GM21360 (cell line): ENCODE data around the gene NTRK2.

Experiments used
- ATAC-seq: cut with Tn5 transposase; IDR thresholded peaks from one replicate; pipeline ENCODE4 v1.9.1; 2021; ENCODE audit warnings: mild to moderate bottlenecking, moderate library complexity; ENCODE audit not compliant: unreplicated experiment

NTRK2 gene

DNA sequence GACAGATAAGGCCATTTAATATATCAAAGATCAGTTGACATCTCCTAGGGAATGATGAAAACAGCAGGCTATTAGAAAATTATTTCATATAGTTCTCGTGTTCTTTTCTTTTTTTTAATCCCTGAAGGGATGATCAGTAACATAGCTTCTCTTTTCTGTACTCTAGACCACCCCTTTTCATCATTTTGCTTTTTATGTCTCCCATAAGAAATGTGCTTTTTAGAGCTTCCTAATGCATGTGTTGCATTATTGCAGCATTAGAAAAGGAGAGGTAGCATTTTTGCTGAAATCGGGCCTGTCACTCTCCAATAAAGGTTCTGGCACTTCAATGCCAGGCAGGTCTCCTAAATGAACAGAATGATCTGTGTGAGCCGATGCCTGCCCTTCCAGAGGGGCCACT lies 143.3 kb downstream of the NTRK2 start:
- no peak for ATAC-seq

DNA sequence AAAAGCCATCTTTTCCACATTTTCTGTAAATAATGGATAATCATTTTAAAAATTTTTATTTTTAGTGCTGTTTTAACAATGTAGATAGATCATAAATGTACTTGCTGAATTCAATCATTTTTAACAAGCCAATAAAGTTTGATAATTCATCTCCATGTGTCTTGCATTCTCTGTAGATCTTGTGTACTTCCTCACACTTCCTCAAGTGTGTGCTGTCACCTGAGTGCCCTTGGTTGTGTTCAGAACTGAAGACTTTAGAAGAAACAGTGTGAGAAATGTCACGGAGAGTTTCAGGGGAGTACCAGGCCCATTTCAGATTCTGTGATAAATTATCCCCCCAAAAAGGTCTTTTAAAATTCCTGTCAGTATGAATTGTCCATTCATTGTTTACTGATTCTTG lies 146.0 kb downstream of the NTRK2 start:
- no peak for ATAC-seq

DNA sequence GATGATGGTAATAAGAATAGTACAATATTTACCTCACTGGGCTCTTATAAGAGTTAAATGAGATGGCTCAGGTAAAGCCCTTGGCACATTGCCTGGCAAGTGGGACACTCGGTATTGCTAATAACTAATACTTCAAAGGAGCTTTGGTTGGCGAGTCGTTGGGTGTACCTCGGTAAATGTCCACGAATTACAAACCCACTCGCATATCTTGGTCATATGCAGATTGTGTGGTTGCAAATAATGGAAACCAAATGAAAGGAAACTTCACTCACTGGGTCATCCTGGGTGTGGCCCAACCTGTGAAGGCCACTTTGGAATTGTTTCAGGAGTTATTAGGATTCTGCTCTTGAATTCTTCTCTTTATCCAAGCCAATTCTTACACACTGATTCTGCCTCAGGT lies 147.5 kb downstream of the NTRK2 start:
- ATAC-seq = no peak

DNA sequence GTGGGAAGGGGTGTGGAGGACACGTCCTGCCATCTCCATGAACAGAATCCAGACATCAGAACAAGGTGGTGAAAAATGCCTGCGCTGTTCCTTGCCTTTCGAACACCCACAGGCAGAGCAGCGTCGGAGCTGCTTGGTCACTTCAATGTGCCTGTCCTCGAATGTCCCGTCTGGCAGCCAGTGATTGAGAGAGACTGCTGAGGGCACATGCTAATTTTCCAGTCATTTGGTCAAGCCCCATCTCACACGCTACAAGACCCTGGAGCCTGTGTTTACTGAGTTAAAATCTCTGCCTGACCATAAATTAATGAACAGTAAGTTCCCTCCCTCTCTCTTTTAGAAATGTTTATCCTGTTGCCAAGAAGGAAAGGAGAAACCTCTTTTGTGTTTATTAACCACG lies 149.3 kb downstream of the NTRK2 start:
- no peak for ATAC-seq

DNA sequence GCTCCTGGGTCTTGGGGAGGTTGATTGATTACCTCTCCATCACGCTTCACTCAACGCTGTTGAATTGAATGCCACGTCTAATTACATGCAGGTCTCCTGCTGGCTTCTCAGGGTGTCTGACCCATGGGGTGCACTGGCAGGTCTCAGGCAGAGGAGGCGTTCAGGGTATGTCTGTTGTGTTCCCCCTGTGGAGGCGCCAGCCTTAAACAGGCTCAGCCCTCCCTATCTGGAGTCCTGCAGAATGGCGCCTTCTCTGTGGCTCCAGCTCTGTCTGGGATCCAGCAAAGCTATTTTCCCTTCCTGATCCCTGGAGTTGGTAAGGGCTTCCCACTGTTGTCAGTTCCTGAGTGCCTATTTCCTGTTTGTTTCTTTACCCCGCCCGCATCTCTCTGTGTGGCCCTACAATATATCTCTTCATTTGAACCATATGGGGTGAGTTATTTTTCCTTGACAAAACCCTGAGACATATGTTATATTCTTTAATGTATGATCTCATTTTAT lies 150.0 kb downstream of the NTRK2 start:
- no peak for ATAC-seq

DNA sequence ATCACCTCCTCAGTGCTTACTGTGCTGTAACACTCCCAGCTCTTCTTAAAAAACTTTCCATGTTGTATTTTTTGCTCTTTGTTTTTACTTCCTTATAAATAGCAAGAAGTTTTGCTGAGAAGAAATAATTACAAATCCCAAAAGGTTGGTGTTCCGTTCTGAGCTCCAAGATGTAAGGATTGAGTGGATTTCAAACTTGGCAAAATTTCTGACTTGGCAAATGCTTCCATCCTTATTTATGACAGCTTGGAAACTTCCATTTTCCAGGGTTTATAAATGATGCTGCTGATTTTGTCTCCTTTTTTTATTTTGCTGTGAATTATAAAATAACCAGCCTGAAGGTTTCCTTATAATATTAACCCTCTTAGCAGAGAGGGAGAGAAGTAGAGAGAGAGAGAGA lies 151.9 kb downstream of the NTRK2 start:
- ATAC-seq = no peak

DNA sequence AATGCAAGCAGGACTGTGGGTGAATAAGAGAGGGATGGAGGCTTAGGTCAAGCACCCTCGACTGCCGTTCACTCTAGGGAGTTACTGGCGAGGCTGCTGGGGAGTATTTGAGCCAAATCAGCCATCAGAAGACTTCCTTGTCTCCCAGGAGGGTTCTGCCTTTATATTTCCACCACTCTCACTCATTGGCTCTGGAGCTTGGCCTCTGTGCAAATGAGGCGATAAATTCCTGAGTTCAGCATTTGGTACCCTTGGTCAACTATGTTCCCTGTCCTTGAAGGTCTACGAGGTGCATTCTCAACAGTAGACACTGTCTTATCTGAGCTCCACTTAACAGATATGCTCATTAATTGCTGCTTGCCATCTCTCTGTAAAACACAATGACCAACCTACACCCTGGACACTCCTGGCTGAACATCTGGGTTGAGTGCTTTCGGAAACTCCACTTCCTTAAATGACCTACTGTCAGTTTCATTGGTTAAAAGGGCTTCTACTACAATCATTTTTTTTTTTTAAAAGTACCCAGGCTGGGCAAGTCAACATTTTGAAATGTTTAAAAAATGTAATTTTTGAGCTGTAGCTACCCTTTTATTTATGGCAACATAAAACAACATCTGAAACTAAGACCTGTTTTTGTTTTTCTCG lies 153.2 kb downstream of the NTRK2 start:
- no peak for ATAC-seq

DNA sequence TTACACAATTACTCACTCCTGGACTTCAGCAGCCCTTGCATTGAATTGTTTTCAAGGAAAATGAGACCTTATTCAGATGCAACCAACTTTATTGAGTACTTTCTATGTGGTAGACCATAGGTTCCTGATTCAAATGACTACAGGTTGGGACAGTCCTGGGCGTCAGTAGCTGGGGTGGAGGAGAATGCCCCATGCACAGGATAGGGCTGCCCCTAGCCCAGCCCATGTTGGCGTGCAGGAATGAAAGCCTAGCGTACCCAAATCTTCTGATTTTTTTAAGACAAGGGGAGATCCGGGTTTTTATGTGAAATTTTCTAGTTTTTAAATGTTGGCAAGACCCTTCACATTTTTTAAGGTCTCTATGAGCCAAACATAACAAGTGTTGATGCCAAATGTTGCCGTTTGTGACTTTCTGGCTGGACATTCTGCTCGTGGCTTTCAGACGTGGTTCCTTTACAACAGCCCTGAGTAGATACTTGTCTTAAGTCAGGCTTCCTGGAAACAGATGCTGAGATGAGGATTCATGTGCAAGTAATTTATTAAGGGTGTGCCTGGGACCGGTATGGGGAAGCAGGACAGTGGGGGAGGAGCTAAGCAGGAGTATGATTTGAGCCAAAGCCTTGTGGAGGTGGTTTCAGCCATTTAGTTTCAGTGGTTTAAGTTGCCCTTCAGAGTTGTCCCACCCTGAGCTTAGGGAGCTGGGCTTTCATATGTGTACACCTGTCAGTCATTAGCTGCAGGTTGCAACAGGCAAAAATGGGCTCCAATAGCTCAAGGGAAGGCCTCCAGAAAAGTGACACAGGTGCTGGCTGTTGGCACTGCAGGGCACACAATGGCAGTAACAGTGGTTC lies 154.1 kb downstream of the NTRK2 start:
- ATAC-seq = peak; percentile 62

DNA sequence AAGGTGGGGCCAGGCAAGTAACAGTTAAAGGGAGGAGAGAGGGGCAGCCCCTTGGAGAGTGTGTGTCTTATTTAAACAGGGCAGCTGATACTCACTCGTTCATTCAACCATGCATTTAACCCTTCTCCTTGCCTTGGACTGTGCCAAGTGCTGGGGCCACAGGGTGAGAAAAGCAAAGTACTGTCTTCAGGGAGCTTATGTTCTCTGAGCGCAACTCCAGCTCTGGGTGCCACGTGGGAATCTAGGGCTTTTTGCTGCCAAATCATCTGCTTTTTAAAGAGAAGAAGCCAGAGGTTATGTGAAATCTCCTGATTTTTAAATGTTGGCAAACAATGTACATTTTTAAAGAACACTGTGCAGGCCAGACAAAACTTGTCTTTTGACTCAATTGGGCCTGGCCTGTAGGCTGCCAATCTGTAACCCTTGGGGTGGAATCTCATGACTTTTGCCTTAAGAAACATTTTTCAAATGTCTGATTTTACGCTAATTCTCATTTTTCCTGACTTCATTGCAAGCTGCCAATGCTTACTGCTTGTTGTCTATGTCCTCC lies 157.8 kb downstream of the NTRK2 start:
- no peak for ATAC-seq

DNA sequence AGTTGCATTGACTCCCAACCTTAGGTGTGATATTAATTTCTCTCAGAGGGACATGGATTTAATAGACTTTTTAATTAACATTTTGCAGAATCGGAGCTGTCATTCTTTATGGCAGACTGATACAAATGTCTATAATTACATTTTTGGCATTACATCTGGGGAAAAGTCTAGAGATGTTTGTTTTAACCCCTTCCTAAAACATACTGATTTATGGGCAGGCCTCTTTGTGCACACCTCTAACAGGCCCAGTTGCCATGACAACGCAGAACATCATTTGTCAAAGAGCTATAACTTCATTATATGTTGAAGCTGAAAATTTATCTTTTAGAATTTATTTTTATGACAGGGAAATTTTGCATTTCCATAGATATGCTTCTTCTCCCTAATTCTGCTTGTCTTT lies 158.5 kb downstream of the NTRK2 start:
- ATAC-seq = no peak

DNA sequence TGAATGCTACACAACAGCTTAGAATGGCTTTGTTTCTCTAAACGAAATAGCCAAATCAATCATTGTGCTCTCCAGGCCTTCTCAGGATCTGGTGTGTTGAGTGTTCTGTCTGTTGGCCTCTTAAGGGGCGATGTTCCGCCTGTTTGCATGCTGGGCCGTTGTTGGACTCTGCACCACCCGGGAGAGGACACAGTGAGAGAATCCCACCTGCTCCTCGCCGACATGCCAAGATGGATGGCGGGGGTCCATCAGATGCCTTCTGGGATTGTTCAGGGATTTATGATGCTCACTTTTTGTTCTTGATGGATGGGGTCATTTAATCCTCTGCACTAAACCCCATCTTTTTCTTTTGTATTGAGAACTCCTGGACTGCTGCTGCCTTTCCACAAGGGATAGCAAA lies 159.9 kb downstream of the NTRK2 start:
- ATAC-seq = no peak

DNA sequence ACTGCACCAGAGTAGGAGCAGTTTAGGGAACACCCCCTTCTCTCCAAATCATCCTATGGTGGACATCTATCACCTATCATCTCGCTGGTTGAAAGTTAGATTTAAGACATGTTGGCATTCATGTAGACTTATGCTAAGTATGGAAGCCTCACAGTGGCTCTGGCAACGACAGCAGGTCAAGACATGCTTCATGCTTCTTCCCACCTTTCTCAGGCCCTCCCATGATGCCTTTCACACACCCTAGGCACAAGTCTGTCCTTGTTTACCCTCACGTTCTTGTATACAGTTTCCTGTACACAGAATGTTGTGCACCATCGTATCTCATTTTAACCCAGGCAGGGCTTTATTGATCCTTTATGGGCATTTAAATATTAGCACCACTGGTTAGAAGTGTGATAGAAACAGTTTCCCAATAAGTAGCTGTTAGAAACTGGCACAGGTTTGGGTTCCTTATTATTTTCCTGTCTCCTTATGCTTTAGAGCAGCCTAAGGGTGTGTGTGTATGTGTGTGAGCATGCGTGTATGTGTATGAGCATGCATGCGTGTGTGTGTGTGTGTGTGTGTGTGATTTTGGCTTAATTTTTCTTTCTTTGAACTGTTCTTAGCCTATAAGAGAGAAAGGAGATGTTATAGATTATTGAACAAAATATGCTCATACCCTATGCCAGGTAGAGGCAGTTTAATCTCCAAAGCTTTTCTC lies 160.6 kb downstream of the NTRK2 start:
- ATAC-seq = no peak

DNA sequence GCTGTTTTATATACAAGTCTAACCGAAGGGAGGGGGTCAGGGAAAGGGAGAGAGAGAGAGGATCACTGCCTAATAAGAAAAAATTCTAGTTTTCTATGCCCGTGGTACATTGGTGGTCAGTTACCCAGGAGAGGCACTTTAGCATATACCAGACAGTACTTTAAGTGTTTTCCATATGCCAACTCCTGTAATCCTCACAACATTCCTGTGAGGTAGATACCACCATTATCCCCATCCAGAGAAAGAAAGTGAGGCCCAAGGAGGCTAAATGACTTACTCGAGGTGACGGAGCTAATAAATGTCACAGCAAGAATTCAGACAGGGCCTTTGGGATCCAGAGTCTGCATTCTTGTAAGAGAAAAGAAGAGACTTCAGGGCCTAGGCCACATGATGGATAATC lies 161.8 kb downstream of the NTRK2 start:
- ATAC-seq = no peak

DNA sequence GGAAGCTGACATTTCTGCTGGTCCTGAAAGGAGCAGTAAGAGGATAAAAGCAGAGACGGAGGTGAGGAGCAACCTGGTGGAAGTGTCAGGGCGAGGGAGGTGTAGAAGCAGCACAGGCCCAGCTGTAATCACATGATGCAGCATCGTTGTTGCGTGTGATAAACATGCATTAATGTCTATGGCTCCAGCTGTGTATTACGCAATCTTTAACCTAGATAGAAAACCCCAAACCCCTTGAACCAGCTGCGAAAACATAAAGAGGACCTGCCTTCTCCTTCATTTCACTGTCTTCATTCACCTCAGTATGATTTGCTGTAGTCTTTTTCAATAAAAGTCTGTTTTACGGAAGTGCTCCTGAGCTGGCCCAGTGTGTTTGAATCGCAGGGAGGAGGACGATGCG lies 162.9 kb downstream of the NTRK2 start:
- ATAC-seq = no peak

DNA sequence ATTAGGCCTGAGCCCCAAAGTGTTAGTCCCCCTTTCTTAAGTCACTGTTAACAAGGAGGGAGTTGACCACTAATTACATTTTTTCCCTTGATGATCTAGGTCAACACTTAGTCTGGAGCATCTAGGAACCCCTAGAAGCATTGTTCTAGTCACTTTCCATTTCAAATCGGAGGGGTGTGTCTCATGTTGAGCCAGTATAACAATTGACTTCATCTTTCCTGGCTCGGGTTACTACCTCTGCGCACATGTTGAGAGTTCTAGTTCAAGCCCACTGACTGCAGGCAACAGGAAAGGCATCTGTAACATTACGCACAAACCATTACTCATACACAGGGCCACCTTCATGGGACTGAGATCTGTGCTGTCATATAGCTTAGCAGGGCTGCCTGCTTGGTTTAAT lies 164.9 kb downstream of the NTRK2 start:
- ATAC-seq = no peak

DNA sequence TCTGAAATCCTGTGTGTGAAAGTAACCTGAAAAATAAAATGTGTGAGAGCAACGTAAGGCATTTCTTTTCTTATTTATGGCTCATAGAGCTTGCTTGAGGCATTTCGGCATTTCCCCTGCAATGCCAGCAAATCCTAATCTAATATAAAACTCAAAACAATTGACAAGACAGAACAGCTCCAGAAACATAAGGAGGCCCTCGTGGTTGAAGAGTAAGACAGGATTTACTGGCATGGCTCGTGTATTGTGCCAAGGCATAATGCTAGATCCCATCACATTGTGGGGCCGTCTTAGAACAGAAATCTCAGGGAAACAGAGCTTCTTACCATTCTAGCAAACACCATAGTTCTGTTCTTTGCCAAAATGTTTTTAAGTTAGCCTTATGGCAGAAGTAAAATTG lies 166.2 kb downstream of the NTRK2 start:
- no peak for ATAC-seq

DNA sequence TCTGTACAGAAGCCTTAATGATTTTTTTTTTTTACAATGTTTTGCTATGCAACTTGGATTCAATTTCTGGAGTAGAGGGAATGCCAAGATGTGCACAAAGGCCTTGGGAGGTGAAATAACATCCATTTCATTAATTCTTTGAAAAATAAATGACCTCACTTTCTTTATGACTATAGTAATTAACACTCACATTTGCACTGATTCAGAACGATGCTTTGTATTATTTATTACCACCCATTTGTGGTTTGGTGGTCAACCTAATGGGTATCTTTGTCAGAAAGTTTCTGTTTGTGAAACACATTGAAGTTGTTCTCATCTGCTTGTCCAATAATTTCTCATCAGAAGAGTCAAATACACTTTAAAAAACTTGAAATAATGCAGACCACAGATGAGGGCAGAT lies 169.3 kb downstream of the NTRK2 start:
- ATAC-seq = no peak

DNA sequence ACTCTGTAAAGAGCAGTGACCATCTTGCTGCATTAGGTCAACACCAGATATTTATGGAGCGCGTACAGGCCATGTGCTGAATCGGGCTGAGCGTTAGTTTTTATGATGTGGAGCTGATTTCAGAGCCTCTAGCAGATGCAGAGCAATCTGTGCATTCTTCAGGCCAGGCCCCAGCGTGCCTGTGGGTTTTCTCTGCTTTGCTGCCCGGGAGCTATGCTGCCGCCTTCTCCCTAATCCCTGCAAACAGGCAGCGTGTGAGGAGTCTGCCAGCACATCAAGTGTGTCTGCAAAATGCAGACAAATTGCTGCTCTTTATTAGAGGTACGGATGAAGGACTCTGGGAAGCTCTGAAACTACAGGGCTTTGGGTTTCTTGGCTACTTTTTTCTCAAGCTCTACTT lies 170.0 kb downstream of the NTRK2 start:
- no peak for ATAC-seq

DNA sequence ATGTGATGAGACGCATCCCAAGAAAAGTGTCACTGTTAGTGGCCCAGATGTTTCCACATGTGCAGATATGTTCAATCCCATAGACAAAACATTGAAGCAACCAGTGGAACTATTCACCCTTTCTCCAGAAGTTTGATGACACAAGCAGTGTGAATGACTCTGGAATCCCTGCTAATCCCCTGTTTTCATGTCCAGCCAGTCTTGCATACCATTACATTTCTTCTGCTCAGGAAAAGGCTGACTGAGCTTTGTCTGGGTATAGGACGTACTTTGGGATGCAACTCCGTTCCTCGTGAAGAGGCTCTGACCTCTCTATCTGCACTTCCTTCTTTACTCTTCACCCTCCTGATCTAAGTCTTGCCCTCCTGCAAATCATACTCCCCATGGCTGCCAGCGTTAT lies 172.4 kb downstream of the NTRK2 start:
- ATAC-seq = no peak

DNA sequence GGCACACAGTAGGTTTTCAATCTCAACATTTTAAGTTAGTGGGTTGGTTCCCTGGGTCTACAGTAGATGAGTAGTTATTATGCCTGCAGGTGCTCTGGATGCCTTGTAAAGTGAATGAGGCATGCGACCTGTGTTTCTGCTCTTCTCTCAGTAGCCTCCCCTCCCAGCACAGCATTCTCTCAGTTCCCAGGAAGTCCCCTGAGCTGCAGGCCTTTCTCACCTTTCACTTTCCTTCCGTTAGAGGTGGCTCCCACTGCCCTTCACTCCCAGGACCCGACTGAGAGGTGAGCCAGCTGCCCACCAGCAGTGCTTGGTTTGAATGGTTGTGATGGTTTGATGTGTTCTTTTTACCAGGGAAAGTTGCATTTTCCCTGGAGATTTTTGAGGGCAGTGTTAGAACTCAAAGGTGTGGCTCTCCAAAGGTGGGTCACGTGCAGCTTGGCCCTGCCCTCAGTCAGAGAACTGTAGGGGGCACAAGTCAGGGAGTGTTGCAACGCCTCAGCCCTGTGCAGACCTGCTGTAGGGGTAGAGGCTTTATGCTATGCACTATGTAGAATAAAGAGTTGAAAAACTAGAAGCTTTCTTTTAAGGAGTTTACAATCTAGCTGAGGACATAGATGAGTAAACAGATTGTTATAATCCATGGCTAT lies 173.8 kb downstream of the NTRK2 start:
- ATAC-seq = no peak
